ENCODE measurements around the gene UGT1A5.
"Not testable (repeated sequence)": the region's sequence is repeated elsewhere in the genome, so short reads cannot be mapped to it uniquely, and the experiment has no call there.

Gene UGT1A5

GRCh38 chr2:233746475-233747282 lies 34.0 kb downstream of the UGT1A5 start:
- no peak for DNase-seq

DNA sequence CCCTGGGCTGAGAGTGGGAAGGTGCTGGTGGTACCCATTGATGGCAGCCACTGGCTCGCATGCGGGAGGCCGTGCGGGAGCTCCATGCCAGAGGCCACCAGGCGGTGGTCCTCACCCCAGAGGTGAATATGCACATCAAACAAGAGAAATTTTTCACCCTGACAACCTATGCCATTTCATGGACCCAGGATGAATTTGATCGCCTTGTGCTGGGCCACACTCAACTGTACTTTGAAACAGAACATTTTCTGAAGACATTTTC lies 34.5 kb downstream of the UGT1A5 start:
- no peak for DNase-seq

DNA sequence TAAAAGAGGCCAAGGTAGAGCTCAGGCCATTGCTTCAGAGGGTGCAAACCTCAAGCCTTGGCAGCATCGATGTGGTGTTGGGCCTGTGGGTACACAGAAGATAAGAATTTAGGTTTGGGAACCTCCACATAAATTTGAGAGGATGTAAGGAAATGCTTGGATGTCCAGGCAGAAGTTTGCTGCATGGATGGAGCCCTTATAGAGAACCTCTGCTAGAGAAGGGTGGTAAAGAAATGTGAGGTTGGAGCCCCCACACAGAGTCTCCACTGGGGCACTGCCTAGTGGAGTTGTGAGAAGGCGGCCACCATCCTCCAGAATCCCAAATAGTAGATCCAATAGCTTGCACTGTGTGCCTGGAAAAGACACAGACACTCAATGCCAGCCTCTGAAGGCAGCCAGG lies 38.0 kb downstream of the UGT1A5 start:
- DNase-seq: not testable (repeated sequence)

DNA sequence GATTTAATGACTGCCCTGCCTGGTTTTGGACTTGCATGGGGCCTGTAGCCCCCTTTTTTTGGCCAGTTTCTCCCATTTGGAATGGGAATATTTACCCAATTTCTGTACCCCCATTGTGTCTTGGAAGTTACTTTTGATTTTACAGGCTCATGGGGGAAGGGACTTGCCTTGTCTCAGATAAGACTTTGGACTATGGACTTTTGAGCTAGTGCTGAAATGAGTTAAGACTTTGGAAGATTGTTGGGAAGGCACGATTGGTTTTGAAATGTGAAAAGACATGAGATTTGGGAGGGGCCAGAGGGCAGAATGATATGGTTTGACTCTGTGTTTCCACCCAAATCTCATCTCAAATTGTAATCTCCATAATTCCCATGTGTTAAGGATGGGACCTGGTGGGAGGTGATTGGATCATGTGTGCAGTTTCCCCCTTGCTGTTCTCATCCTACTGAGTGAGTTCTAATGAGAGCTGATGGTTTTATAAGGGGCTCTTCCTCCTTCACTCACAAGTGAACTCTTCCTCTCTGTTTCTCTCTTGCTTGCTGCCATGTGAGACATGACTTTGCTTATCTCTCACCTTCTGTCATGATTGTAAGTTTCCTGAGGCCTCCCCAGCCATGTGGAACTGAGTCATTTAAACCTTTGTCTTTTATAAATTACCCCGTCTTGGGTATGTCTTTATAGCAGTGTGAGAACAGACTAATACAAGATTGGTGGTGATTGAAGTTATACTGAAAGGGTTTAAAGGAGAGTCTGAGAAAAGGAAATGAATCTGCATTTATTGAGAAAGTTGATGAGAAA lies 38.7 kb downstream of the UGT1A5 start:
- not testable (repeated sequence) for DNase-seq

DNA sequence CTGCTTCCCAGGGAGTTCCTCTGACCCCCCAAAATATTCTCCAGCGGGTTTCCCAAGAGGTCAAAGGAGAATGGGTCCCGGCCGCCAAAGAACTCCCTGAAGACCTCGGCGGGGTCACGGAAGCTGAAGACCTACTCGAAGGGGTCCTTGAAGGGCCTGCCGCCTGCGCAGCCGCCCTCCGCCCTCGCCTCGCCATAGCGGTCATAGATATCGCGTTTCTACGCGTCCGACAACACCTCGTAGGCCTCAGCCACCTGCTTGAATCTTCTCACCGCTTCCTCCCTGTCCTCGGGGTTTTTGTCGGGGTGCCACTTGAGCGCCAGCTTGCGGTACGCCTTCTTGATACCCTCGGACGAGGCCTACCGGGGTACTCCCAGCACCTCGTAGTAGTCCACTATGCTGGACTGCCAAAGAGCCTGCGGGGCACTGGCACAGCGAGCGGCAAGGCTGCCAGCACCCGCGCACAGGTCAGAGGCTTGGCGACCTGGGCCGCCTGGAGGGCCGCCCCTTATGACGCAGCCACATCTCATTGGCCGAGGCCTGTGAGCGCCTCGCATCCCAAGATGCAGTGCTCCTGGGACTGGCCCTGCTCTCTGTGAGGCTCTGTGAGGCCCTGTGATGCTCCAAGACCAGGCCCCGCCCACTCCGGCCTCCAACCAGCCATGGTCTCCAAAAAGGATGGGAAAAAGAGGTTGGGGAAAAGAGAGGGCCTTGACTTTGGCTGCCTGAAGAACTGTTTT lies 42.3 kb downstream of the UGT1A5 start:
- DNase-seq: no peak

DNA sequence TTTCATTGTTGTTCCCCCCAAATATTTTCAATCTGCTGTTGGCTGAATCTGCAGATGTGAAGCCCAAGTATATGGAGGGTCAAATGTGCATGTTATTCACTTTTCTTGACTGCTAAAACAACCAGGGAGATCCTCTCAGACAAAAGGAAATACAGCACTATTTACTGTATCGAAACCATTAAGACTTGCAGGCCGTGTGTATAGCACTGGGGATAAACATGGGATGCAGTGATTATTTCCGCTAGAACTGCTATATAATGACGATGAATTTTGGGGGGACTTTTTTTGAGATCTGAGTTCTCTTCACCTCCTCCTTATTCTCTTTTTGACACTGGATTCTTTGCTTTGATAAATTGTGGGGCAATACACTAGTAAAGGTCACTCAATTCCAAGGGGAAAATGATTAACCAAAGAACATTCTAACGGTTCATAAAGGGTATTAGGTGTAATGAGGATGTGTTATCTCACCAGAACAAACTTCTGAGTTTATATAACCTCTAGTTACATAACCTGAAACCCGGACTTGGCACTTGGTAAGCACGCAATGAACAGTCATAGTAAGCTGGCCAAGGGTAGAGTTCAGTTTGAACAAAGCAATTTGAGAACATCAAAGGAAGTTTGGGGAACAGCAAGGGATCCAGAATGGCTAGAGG lies 43.8 kb downstream of the UGT1A5 start:
- DNase-seq: no peak

DNA sequence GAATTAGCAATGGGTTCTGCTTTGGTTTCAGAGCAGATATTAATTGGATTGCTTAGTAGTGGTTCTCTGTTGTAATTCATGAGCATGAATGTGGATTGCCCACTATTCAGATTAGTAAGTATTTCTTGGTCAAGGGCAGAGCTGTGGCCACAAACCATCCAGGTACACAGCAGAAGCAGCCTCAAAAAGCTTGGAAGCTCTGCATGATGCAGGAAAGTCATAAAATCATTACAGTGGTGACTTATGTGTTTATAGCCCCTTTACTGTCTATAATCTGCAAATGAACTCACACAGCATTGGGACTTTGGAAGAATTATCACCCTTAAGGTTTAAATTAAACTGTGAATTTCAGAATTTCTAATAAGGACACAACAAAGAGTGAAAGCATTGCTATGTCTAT lies 45.4 kb downstream of the UGT1A5 start:
- no peak for DNase-seq

DNA sequence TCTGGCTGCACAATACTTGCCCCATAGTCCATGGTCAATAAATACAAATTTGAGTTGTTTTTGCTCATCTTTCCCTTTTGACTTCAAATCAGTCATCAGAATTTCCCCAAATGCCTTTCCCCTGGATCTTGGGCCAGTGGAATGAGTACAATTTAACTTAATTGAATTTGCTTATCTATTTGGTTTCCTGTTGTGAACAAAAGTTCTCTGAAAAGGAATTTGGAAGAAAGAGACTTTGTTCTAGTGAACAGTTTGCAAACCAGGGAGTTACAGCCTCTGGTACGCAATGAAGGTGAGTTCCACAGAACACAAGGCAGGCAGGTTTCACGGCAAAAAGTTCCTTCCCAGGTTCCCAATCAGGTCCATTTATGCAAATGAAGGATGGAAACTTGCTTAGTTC lies 46.1 kb downstream of the UGT1A5 start:
- DNase-seq: no peak

DNA sequence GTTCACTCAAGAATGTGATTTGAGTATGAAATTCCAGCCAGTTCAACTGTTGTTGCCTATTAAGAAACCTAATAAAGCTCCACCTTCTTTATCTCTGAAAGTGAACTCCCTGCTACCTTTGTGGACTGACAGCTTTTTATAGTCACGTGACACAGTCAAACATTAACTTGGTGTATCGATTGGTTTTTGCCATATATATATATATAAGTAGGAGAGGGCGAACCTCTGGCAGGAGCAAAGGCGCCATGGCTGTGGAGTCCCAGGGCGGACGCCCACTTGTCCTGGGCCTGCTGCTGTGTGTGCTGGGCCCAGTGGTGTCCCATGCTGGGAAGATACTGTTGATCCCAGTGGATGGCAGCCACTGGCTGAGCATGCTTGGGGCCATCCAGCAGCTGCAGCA lies 47.3 kb downstream of the UGT1A5 start, which contains the start of gene UGT1A1:
TSS of gene UGT1A1 (plus strand) at position 228 of the 400 bp plus-strand sequence. CDS start at position 246, 18 bp downstream.
- DNase-seq: no peak

DNA sequence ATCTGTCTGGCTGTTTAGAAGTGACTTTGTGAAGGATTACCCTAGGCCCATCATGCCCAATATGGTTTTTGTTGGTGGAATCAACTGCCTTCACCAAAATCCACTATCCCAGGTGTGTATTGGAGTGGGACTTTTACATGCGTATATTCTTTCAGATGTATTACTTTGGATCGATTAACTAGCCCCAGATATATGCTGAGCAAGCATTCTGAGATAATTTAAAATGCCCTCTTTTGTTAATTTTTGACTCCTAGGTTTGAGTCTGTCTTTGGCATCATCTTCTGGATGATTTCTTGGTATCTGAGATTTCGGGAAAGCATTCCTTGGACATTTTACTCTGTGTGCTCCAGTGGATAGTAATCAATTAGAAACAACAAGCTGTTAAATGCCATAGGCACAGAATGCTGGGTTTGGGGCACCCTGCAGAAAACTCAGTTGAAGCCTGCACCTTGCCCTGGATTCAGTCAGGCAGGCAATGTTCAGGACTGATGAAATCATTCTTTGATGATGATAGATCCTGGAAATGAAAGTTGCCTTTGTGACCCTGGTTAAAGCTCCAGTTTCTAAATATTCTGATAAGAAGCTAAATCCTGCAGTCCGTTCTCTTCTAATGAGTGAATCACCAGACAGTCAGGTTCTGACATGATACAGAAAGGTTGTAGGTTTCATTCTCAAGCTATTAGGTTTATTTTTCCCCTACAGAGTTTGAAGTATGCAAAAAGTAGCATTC lies 48.5 kb downstream of the UGT1A5 start:
- no peak for DNase-seq

DNA sequence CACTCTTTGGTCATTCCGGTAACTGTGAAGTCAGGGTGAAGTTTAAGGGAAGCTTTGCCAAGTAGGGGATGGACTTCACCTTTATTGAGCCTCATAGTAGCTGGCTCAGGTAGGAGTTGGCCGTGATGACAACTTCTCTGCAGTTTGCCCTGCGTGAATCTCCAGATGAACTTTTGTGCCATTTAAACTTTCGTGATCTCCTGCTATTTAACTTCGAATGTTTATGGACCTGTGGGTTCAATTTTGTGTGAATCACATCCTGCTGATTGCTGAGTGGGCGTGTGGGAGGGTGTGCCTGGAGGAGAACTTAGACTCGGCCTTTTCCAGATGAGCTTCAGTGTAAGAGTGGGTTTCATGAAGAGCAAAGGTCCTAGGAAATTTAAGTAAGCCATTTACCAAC lies 51.6 kb downstream of the UGT1A5 start:
- DNase-seq: no peak

DNA sequence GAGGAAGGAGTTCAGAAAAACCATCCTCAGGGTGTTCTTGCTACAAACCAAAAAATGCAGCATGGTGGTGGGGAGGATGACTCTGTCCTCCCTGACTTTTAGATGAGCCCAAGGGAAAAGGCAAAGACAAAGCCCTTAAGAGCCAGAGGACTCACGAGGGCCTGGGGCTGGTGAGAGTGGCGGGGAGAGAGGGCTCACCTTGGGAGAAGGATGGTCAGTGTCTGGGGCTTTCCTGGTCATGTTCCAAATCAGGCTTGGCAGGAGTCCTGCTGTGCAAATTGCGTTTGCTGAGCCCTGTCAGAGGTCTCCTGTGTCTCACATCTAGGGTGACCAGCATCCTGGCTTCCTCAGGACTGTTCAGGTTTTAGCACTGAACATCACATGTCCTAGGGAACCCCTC lies 52.1 kb downstream of the UGT1A5 start:
- DNase-seq: no peak

DNA sequence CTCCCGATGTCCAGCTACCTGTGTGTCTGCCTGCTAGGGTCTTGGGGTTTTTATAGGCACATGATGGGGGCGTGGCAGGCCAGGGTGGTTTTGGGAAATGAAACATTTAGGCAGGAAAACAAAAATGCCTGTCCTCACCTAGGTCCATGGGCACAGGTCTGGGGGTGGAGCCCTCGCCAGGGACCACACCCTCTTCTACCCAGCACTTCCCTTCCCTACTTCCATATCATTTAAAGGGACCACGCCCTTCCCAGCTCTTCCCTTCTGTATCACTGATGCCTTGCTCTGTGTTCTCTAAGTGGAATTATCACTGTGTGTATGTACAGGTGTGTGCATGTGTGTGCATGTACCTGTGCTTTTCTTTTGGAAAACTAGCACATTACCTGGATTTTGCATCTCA lies 53.7 kb downstream of the UGT1A5 start:
- DNase-seq: no peak

DNA sequence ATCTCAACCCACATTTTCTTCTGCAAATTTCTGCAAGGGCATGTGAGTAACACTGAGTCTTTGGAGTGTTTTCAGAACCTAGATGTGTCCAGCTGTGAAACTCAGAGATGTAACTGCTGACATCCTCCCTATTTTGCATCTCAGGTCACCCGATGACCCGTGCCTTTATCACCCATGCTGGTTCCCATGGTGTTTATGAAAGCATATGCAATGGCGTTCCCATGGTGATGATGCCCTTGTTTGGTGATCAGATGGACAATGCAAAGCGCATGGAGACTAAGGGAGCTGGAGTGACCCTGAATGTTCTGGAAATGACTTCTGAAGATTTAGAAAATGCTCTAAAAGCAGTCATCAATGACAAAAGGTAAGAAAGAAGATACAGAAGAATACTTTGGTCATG lies 55.4 kb downstream of the UGT1A5 start:
- no peak for DNase-seq

GRCh38 chr2:233769260-233769659 lies 56.6 kb downstream of the UGT1A5 start:
- no peak for DNase-seq

DNA sequence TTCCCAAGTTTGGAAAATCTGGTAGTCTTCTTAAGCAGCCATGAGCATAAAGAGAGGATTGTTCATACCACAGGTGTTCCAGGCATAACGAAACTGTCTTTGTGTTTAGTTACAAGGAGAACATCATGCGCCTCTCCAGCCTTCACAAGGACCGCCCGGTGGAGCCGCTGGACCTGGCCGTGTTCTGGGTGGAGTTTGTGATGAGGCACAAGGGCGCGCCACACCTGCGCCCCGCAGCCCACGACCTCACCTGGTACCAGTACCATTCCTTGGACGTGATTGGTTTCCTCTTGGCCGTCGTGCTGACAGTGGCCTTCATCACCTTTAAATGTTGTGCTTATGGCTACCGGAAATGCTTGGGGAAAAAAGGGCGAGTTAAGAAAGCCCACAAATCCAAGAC lies 59.4 kb downstream of the UGT1A5 start:
- no peak for DNase-seq

DNA sequence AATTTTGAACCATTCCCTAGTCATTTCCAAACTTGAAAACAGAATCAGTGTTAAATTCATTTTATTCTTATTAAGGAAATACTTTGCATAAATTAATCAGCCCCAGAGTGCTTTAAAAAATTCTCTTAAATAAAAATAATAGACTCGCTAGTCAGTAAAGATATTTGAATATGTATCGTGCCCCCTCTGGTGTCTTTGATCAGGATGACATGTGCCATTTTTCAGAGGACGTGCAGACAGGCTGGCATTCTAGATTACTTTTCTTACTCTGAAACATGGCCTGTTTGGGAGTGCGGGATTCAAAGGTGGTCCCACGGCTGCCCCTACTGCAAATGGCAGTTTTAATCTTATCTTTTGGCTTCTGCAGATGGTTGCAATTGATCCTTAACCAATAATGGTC lies 59.9 kb downstream of the UGT1A5 start:
- no peak for DNase-seq

- no peak for DNase-seq
These were observed 61.1 kb downstream of the UGT1A5 start for GRCh38 chr2:233773854-233774253.

DNA sequence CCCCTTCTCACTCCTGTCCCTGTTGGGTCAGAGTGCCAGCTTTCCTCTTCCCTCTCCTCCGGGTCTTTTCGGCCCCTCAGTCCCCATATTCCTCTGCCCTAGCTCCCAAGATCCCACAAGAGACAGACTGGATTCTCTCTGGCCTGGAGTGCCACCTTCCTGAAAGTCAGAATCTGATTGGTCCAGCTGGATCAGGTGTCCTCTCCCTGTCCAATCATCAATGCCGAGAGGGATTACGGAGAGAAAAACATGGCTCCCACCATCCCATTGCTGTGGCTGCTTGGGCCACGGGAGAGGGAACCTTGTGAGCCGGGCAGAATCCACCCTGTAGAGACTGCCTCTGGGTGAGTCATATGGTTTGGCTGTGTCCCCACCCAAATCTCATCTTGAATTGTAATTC lies 62.7 kb downstream of the UGT1A5 start:
- no peak for DNase-seq

- no peak for DNase-seq
These were observed 65.3 kb downstream of the UGT1A5 start, which contains the start of gene MROH2A for GRCh38 chr2:233778030-233778429. Gene MROH2A, plus strand, starts transcription at chr2:233778330. Its CDS starts 1,029 bp downstream, at chr2:233779359.

GRCh38 chr2:233779722-233780121 lies 67.0 kb downstream of the UGT1A5 start:
- DNase-seq: no peak

GRCh38 chr2:233780771-233781170 lies 68.1 kb downstream of the UGT1A5 start:
- DNase-seq: no peak
